HepG2 (cell line): ENCODE results near the gene COPS6. TPM values are rescaled to one million over a fixed set of nuclear protein-coding genes. Genes with fewer than 3 reads are reported as not detected.

Experiments
- ATAC-seq: fragments of 200-7000 bp; cut with Tn5 transposase; 3 replicates; pipeline ENCODE4 v1.9.1; 2020; ENCODE audit warnings: mild to moderate bottlenecking, moderate library complexity
- BruUV-seq: library from RNA; stranded (reverse); fragments of 400-500 nt; replicated peaks from 2 replicates; lab custom pipeline; 2021; lab: Mats Ljungman, UMichigan
- CTCF ChIA-PET: fragments of 300-600 bp; formaldehyde crosslinking; extraction: SDS; loops from one replicate; lab custom pipeline; 2021; ENCODE audit warnings: low total read pairs, inconsistent platforms, low intra/inter-chr PET ratio; lab: Yijun Ruan, JAX
- POLR2A ChIA-PET: fragments of 350-600 bp; sonication (Branson Sonifier 250); formaldehyde crosslinking; loops from one replicate; lab custom pipeline; 2020; ENCODE audit warnings: antibody characterized with exemption, inconsistent platforms; lab: Yijun Ruan, JAX
- DNase-seq: peaks from one replicate; pipeline ENCODE4 v3.0.0-alpha.2; 2015; ENCODE audit warnings: low spot score
- FAIRE-seq: peaks from 3 replicates; lab custom pipeline; 2011; peaks lifted over from hg19 to GRCh38; lab: Jason Lieb, UNC
- H2AFZ ChIP-seq: one replicate; pipeline ENCODE4 v1.6.1; 2011; ENCODE audit warnings: low read length, inconsistent platforms
- H3K27ac ChIP-seq: fragments of 300-600 bp; 3 replicates; pipeline ENCODE4 v1.8.0; 2011; ENCODE audit warnings: mixed run types, mild to moderate bottlenecking, mixed read lengths, low read length, inconsistent platforms; ENCODE audit not compliant: insufficient read depth; ENCODE audit errors: extremely low read length
- H3K27me3 ChIP-seq, 2 experiments: fragments of 200-600 bp in 1 of 2; 2 replicates in 1 of 2; 3 replicates in 1 of 2; pipeline versions ENCODE4 v1.6.0 to v1.8.0; 2011; ENCODE audit warnings: low read length in 2 of 2, mild to moderate bottlenecking in 2 of 2, moderate library complexity in 2 of 2, inconsistent platforms in 1 of 2; ENCODE audit not compliant: insufficient read depth in 2 of 2, control insufficient read depth in 1 of 2
- H3K36me3 ChIP-seq, 2 experiments: fragments of 200-600 bp in 1 of 2; replicated peaks in 1 of 2; 2 replicates in 1 of 2; 3 replicates in 1 of 2; pipeline versions ENCODE4 v1.5.1 to v1.8.0; 2011; ENCODE audit warnings: low read length in 2 of 2, inconsistent platforms in 1 of 2; ENCODE audit not compliant: insufficient read depth in 2 of 2, control insufficient read depth in 1 of 2
- H3K4me1 ChIP-seq: 2 replicates; pipeline ENCODE4 v1.5.1; 2012; ENCODE audit warnings: low read length, inconsistent platforms; ENCODE audit not compliant: insufficient read depth
- H3K4me2 ChIP-seq: 2 replicates; pipeline ENCODE4 v1.6.0; 2011; ENCODE audit warnings: low read depth, low read length, inconsistent platforms
- H3K4me3 ChIP-seq, 3 experiments: fragments of 200-600 bp in 1 of 3; sonication (generic), shearing (Covaris generic) in 1 of 3; replicated peaks in 1 of 3; 2 replicates each; pipeline ENCODE4 v1.5.1; 2011 to 2016; ENCODE audit warnings: low read length in 3 of 3, inconsistent platforms in 2 of 3, low read depth in 2 of 3, mild to moderate bottlenecking in 2 of 3, control low read depth in 1 of 3, mixed read lengths in 1 of 3; ENCODE audit not compliant: insufficient read depth in 1 of 3
- H3K79me2 ChIP-seq: one replicate; pipeline ENCODE4 v1.6.1; 2011; ENCODE audit warnings: low read length, inconsistent platforms; ENCODE audit not compliant: insufficient read depth
- H3K9ac ChIP-seq: 2 replicates; pipeline ENCODE4 v1.6.0; 2011; ENCODE audit warnings: mild to moderate bottlenecking, low read depth, low read length, inconsistent platforms; ENCODE audit not compliant: insufficient read depth
- H3K9me3 ChIP-seq: 2 replicates; pipeline ENCODE4 v1.5.1; 2012; ENCODE audit warnings: mild to moderate bottlenecking, low read length
- H4K20me1 ChIP-seq: 2 replicates; pipeline ENCODE4 v1.6.0; 2011; ENCODE audit warnings: inconsistent platforms, mild to moderate bottlenecking, low read length, moderate library complexity; ENCODE audit not compliant: insufficient read depth
- DR1 ChIP-seq: sonication (generic); formaldehyde crosslinking; IDR thresholded peaks from 2 replicates; pipeline ENCODE4 v1.8.0; 2021; ENCODE audit warnings: mild to moderate bottlenecking, missing genetic modification reagents, inconsistent platforms
- EZH2 ChIP-seq: conservative IDR thresholded peaks from 2 replicates; pipeline ENCODE4 v1.6.1; 2012; ENCODE audit warnings: mild to moderate bottlenecking, low read depth, low read length, moderate library complexity
- SIN3B ChIP-seq: fragments of 150-350 bp; IDR thresholded peaks from 2 replicates; pipeline ENCODE4 v1.6.1; 2014; ENCODE audit warnings: low read length
- SRSF9 ChIP-seq: fragments of 200-400 bp; formaldehyde crosslinking; IDR thresholded peaks from 2 replicates; pipeline ENCODE4 v1.6.1; 2018; ENCODE audit warnings: borderline replicate concordance, mild to moderate bottlenecking, low read depth, low read length; ENCODE audit not compliant: insufficient read depth, poor library complexity, severe bottlenecking
- TCF7L2 ChIP-seq: IDR thresholded peaks from 2 replicates; pipeline ENCODE4 v1.6.1; 2011; ENCODE audit warnings: mild to moderate bottlenecking, low read depth, low read length, moderate library complexity
- ZBTB14 ChIP-seq: sonication (generic); formaldehyde crosslinking; IDR thresholded peaks from 2 replicates; pipeline ENCODE4 v1.4.0; 2020; ENCODE audit warnings: missing genetic modification reagents
- ZNF124 ChIP-seq: sonication (generic); formaldehyde crosslinking; IDR thresholded peaks from 2 replicates; pipeline ENCODE4 v1.4.0; 2020; ENCODE audit warnings: missing genetic modification reagents
- ZNF670 ChIP-seq: sonication (generic); formaldehyde crosslinking; IDR thresholded peaks from 2 replicates; pipeline ENCODE4 v1.8.0; 2022; ENCODE audit warnings: mild to moderate bottlenecking, missing genetic modification reagents, borderline replicate concordance
- ZNF75D ChIP-seq: sonication (generic); formaldehyde crosslinking; IDR thresholded peaks from 2 replicates; pipeline ENCODE4 v1.8.1; 2023; ENCODE audit warnings: missing genetic modification reagents, mild to moderate bottlenecking, borderline replicate concordance
- WGBS: methylation state at CpG from one replicate; pipeline ENCODE4 v1.1.6; 2017; ENCODE audit warnings: low lambda C conversion rate; 5-methylcytosine and 5-hydroxymethylcytosine counted together
- in situ Hi-C: cut with HindIII; loops from 2 replicates; pipeline ENCODE4 v1.10.0; 2017; ENCODE audit warnings: low pct_unique_long_range_greater_than_20kb; ENCODE audit not compliant: extremely low pct_ligation_motif_present
- intact Hi-C: fragments of 100-400 bp; cut with micrococcal nuclease; formaldehyde crosslinking; loops from one replicate; pipeline ENCODE4 v1.10.0; 2022; ENCODE audit not compliant: unreplicated experiment
- polyA plus RNA-seq, 8 experiments: library from polyadenylated mRNA; depleted of rRNA in 3 of 8; stranded (reverse) in 7 of 8; unstranded in 1 of 8; fragments of >200 nt; fragmentation: Illumina TruSeq in 4 of 8; extraction: Trizol in 4 of 8; gene quantifications; 2 replicates each; pipeline versions ENCODE4 v1.2.1 to v1.2.3, GENCODE V29; 2011 to 2016; ENCODE audit warnings: low read depth in 4 of 8, missing spikeins in 1 of 8, mixed read lengths in 1 of 8; ENCODE audit not compliant: insufficient read depth in 1 of 8
- total RNA-seq, 5 experiments: library from RNA; depleted of rRNA; stranded (reverse); fragments of >200 nt; fragmentation: Illumina TruSeq; extraction: Trizol; gene quantifications; 2 replicates each; pipeline ENCODE4 v1.2.3, GENCODE V29; 2016; ENCODE audit warnings: low read depth in 1 of 5
- TF ChIP-seq, protein P1 (sequence below): sonication (generic); formaldehyde crosslinking; IDR thresholded peaks from 2 replicates; pipeline ENCODE4 v1.9.0; 2022; ENCODE audit warnings: low read depth, missing genetic modification reagents

The COPS6 gene
- total and polyA plus RNA-seq, 2 of the 13 experiments (the other 11 are each of a cell fraction or from before 2014, with no cell fraction given) = 33.4 to 117 TPM

- TF ChIP-seq, protein P1, sequence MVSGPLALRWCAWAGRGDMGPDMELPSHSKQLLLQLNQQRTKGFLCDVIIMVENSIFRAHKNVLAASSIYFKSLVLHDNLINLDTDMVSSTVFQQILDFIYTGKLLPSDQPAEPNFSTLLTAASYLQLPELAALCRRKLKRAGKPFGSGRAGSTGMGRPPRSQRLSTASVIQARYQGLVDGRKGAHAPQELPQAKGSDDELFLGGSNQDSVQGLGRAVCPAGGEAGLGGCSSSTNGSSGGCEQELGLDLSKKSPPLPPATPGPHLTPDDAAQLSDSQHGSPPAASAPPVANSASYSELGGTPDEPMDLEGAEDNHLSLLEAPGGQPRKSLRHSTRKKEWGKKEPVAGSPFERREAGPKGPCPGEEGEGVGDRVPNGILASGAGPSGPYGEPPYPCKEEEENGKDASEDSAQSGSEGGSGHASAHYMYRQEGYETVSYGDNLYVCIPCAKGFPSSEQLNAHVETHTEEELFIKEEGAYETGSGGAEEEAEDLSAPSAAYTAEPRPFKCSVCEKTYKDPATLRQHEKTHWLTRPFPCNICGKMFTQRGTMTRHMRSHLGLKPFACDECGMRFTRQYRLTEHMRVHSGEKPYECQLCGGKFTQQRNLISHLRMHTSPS (CRISPR knock-in tag) = no peak
- TF ChIP-seq ZNF124 (CRISPR knock-in tag) (0 out of 2 replicates have a peak, but pooled peaks have one; percentile 50), ZBTB14 (CRISPR knock-in tag) (peak; percentile 69), SRSF9 (no peak), SIN3B (no peak)
Observed at GRCh38 chr7:100049441-100050291, 39.1 kb upstream of the COPS6 start, which contains the start of gene ZSCAN21 (continued).

DNA sequence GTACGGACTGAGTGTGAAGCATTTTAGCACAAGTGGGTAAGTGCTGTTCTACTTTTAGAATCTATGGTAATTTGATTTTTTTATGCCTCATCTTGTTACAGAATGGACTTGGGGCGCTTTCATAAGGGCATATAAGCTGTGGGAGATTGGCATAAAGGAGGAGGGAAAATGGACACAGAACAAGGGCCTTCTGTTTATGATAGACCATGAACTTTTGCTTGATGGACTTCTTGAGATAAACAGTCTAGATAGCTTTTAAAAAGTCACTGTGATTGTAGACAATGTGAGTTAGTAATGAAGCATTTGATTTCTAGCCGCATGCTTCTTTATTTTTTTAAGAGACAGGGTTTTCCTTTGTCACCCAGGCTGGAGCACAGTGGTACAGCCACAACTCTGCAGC is 37.2 kb upstream of the COPS6 start:
- FAIRE-seq (no peak), DNase-seq (peak; percentile 39), ATAC-seq (no peak)
- CTCF ChIA-PET = interaction anchor here (3.3 kb wide), 1 partner anchor 57 kb away, joined by 33 read pairs; no protein-coding TSS in a partner anchor
- Histone ChIP-seq H3K4me3 (no peak overlapping the region), H3K36me3 (peaks cover 0 to under 1% of the 10 kb centered on the region in 2 experiments; a peak in 1 of 5 replicates), H4K20me1 (no peaks in the 10 kb centered on the region), H3K27me3 (no peaks in the 10 kb centered on the region), H3K4me1 (peaks cover 29% of the 10 kb centered on the region), H3K27ac (no peak overlapping the region), H3K9me3 (no peaks in the 10 kb centered on the region), H2AFZ (no peak overlapping the region), H3K4me2 (peak overlapping the region; percentile 23), H3K79me2 (peaks cover 6% of the 10 kb centered on the region), H3K9ac (no peak overlapping the region)
- POLR2A ChIA-PET = interaction anchor here (0.9 to 1.0 kb wide), 2 partner anchors 36 to 54 kb away, joined by 4 read pairs; partner anchors contain the start of gene ZKSCAN1
- TF ChIP-seq DR1 (CRISPR knock-in tag) (no peak), TCF7L2 (no peak), EZH2 (no peak), ZNF670 (CRISPR knock-in tag) (no peak), ZNF75D (CRISPR knock-in tag) (no peak)
- 82% methylated on average over 3 of the region's 3 CpGs for WGBS
- in situ Hi-C loops = loop anchor here (5.0 to 10.0 kb wide), 2 partner anchors 59 to 137 kb away; partner anchors contain the start of gene TRIM4
- intact Hi-C loops = loop anchor here (2.0 to 5.0 kb wide), 2 partner anchors 74 to 139 kb away; partner anchors contain the start of gene AZGP1
- BruUV-seq = no TSS peak
